ENCODE results near the gene SLC4A8.

SLC4A8 gene

GRCh38 chr12:51421266-51421884 lies 3.3 kb upstream of the SLC4A8 start:
- TF ChIP-seq, protein P1, sequence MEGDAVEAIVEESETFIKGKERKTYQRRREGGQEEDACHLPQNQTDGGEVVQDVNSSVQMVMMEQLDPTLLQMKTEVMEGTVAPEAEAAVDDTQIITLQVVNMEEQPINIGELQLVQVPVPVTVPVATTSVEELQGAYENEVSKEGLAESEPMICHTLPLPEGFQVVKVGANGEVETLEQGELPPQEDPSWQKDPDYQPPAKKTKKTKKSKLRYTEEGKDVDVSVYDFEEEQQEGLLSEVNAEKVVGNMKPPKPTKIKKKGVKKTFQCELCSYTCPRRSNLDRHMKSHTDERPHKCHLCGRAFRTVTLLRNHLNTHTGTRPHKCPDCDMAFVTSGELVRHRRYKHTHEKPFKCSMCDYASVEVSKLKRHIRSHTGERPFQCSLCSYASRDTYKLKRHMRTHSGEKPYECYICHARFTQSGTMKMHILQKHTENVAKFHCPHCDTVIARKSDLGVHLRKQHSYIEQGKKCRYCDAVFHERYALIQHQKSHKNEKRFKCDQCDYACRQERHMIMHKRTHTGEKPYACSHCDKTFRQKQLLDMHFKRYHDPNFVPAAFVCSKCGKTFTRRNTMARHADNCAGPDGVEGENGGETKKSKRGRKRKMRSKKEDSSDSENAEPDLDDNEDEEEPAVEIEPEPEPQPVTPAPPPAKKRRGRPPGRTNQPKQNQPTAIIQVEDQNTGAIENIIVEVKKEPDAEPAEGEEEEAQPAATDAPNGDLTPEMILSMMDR (IDR thresholded peaks at IDR 0.05; ENCODE audit: insufficient read depth, low read depth, low read length, missing control alignments), result peak; percentile 72
- peak; percentile 69 for DNase-seq (ENCODE audit: low read depth)
- H3K4me3 ChIP-seq (ENCODE audit: low read depth, low read length), result no peak overlapping the region

DNA sequence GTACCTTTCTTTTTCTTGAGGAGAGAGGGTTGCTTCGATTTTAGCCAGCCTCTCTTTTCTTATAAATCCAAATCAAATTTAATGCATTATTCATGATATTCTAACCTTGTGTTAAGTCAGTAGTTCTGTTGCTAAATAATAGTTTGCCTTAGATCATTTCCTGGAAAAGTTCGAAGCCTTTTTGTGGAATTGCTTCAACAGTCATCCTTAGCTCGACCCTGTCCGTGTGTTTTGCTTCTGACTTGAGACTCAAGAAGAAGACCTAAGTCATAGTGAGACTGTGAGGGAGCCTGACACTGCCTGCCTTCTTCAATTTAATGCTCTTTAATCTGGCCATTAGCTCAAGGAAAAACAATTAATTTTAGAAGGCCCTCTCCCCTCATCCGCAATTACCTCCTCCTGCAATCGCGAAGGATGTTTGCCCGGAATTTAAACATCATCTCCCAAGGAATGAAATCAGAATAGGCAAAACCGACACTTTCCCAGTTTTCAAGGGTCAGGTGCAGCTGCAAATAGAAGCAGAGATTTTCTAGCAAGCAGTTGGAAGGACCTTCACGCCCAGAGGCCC lies 453 bp upstream of the SLC4A8 start:
- DNase-seq (ENCODE audit: low read depth), result no peak
- TF ChIP-seq, protein P1 (IDR thresholded peaks at IDR 0.05; ENCODE audit: insufficient read depth, low read depth, low read length, missing control alignments), result no peak
- H3K4me3 ChIP-seq (ENCODE audit: low read depth, low read length), result peak overlapping the region; percentile 57

DNA sequence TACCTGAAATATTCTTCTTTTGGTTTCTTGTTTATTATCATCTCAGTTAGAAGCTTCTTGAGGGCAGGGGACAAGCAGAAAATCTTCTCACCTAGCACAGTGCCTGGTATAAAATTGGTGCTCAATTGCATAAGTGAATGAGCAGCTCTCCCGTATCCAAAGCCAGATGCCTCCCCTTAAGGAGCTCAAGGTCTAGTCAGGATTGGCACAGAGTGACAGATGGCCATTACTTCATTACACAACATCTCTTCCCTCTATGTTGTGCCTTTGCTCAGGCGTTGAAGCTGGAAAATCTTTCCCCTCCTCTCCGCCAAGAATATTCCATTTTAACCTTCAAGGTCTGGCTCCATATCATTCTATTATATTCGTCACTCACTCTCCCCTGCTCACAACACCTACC lies 3.6 kb downstream of the SLC4A8 start:
- TF ChIP-seq, protein P1 (IDR thresholded peaks at IDR 0.05; ENCODE audit: insufficient read depth, low read depth, low read length, missing control alignments), result no peak
- no peak for DNase-seq (ENCODE audit: low read depth)
- H3K4me3 ChIP-seq (ENCODE audit: low read depth, low read length), result no peak overlapping the region

GRCh38 chr12:51429700-51430099 lies 5.1 kb downstream of the SLC4A8 start:
- TF ChIP-seq, protein P1 (IDR thresholded peaks at IDR 0.05; ENCODE audit: insufficient read depth, low read depth, low read length, missing control alignments), result no peak
- peak; percentile 38 for DNase-seq (ENCODE audit: low read depth)
- no peak overlapping the region for H3K4me3 ChIP-seq (ENCODE audit: low read depth, low read length)

GRCh38 chr12:51430196-51430895 lies 5.7 kb downstream of the SLC4A8 start:
- TF ChIP-seq, protein P1 (IDR thresholded peaks at IDR 0.05; ENCODE audit: insufficient read depth, low read depth, low read length, missing control alignments), result no peak
- H3K4me3 ChIP-seq (ENCODE audit: low read depth, low read length), result no peak overlapping the region
- DNase-seq (ENCODE audit: low read depth), result no peak

GRCh38 chr12:51432921-51433320 lies 8.3 kb downstream of the SLC4A8 start:
- TF ChIP-seq, protein P1 (IDR thresholded peaks at IDR 0.05; ENCODE audit: insufficient read depth, low read depth, low read length, missing control alignments), result no peak
- DNase-seq (ENCODE audit: low read depth), result no peak
- no peak overlapping the region for H3K4me3 ChIP-seq (ENCODE audit: low read depth, low read length)
